ENCODE data around the gene FGR.
"Not testable (repeated sequence)": the region's sequence is repeated elsewhere in the genome, so short reads cannot be mapped to it uniquely, and the experiment has no call there.

Gene FGR

GRCh38 chr1:27634985-27635367, at the start of gene FGR:
TSS of gene FGR (minus strand) at chr1:27635185. CDS start at chr1:27623916, 11,269 bp downstream.
- DNase-seq = no peak

GRCh38 chr1:27684176-27684575, 49.2 kb upstream of the FGR start:
- no peak for DNase-seq

GRCh38 chr1:27682351-27682944, 47.5 kb upstream of the FGR start:
- DNase-seq = no peak

DNA sequence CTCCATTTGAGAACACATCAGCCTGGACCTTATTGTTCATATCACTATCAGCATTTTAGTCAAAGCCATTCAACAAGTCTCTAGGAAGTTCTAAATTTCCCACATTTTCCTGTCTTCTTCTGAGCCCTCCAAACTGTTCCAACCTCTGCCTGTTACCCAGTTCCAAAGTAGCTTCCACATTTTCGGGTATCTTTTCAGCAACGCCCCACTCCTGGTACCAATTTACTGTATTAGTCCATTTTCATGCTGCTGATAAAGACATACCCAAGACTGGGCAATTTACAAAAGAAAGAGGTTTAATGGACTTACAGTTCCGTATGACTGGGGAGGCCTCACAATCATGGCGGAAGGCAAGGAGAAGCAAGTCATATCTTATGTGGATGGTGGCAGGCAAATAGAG, 46.6 kb upstream of the FGR start:
- not testable (repeated sequence) for DNase-seq

DNA sequence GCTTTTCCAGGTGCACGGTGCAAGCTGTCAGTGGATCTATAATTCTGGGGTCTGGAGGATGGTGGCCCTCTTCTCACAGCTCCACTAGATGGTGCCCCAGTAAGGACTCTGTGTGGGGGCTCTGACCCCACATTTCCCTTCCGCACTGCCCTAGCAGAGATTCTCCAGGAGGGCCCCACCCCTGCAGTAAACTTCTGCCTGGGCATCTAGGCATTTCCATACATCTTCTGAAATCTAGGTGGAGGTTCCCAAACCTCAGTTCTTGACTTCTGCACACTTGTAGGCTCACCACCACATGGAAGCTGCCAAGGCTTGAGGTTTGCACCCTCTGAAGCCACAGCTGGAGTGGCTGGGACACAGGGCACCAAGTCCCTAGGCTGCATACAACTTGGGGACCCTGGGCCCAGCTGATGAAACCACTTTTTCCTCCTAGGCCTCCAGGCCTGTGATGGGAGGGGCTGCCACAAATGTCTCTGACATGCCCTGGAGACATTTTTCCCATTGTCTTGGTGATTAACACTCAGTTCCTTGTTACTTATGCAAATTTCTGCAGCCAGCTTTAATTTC, 45.3 kb upstream of the FGR start:
- not testable (repeated sequence) for DNase-seq

- DNase-seq = no peak
These were observed 43.8 kb upstream of the FGR start for GRCh38 chr1:27678747-27679146.

DNA sequence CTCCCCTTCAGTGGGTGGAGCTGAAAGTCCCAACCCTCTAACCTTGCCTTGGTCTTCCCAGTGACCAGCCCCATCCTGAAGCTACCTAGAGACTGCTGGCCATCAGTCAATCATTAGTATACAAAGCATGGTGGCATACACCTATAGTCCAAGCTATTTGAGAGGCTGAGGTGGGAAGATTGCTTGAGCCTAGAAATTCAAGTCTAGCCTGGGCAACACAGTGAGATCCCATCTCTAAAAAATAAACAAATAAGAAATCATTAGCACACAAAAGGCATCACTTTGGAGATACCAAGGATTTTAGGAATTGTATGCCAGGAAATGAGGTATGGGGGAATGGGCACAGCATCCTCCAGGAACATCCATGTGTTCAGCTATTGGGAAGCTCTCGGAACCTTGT, 41.4 kb upstream of the FGR start:
- DNase-seq = no peak

DNA sequence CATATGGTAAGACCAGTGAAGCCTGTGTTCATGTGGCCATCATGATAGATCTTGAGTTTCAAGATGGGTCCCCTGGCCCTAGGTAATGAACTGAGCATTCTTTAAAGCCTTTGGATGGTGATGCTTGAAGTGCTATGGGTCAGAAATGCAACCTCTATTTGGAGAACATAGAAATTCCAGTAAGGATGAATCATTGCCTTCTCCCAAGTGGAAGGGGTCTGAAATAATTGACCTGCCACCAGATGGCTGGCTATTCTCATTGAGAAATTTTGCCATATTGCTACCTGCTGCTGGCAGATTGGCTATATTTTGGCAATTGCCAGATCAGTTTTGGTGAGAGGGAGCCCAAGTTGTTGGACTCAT, 37.7 kb upstream of the FGR start:
- DNase-seq = no peak

- DNase-seq = peak; percentile 70 to 74
These were observed 37.2 kb upstream of the FGR start, which contains the start of gene IFI6 for GRCh38 chr1:27671964-27672749. TSS of gene IFI6 (minus strand) at chr1:27672192. CDS start at chr1:27669314, 2,878 bp downstream.

- no peak for DNase-seq
These were observed 34.9 kb upstream of the FGR start for GRCh38 chr1:27669876-27670275.

DNA sequence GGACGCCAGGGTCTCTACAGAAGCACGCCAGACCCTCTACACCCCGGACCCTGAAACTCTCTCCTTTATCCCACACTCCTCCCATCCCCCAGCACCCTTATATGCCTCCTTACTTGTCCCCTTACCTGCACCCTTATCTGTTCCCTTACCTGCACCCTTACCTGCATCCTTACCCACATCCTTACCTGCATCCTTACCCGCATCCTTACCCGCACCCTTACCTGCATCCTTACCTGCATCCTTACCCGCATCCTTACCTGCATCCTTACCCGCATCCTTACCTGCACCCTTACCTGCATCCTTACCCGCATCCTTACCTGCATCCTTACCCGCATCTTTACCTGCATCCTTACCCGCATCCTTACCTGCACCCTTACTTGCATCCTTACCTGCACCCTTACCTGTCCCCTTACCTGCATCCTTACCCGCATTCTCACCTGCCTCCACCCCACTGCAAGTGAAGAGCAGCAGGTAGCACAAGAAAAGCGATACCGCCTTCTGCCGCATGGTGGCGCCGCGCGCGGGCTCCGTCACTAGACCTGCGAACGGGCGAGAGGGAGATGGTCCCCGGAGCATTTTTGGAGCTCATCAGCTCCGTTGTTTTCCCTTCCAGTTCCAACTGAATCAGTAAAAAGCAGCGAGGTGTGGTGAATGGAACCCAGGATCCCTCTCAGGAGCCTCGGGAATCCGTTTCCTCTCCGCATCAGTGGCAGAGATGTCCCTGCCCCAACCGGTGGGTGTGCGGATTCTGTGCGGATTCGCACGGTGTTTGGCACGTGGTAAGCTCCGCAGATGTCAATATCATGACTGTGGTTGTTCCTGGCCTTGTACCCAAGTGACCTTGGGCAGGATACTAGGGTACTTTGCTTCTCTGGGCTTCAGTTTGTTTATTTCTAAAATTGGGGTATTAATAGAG, 34.1 kb upstream of the FGR start:
- DNase-seq = peak; percentile 79 to 92

DNA sequence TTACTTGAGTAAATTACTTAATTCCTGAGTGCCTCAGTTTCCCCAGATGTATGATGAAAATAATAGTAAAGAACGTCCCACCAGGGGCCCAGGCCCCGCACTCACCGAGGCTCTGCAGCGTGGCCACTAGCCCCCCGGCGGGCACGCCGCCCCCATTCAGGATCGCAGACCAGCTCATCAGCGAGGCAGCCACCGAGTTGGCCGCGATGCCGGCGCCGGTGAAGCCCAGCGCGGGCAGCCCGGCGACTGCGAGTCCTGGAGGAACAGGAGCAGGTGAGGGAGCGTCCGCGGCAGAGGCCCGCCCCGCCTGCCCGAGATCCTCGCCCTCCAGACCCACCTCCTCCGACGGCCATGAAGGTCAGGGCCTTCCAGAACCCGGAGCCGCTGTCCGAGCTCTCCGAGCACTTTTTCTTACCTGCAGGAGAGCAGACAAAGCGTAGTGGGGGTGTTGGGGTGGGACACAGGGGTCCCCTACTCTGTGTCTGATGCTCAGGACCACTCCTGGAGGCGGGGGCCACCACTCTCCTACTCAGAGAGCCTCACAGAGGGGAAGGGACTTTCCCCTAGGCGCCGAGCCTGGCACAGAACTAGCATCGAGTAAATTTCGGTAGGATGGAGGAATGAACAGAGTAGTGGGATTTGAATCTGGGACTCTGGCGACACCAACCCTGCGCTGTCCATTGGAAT, 33.3 kb upstream of the FGR start:
- DNase-seq = no peak

DNA sequence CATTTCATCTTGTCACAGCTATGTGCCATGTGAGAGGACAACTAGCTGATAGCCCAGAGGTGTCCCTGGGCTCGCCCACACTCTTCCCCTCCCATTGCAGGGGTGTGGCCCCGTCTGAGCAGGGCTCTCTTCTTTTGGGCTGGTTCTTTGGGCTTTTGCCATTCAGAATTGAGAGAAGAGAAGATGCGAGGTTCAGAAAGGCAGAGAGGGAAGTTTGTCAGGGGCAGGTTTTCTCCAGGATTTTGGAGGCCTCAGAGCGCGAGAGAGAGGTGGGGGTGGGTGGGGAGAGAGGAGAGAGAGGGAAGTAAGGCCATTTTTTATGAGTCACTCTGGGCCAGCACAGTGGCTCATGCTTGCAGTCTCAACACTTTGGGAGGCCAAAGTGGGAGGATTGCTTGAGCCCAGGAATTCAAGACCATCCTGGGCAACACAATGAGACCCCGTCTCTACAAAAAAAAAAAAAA, 31.8 kb upstream of the FGR start:
- DNase-seq = no peak

DNA sequence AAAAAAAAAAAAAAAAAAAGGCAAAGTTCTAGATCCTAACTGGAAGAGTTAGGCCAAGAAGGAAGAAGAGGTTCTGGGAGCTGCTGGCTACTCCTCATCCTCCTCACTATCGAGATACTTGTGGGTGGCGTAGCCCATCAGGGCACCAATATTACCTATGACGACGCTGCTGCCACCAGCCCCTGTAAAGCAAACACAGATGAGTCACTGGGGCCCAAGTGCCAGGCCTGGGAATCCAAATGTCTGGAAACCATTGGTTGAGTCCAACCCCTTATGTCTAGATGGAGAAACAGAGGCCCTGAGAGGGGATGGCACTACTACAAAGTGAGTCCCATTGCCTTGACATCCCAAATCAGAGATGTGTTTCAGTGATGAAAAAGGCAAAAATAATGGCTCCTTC, 31.3 kb upstream of the FGR start:
- no peak for DNase-seq

DNA sequence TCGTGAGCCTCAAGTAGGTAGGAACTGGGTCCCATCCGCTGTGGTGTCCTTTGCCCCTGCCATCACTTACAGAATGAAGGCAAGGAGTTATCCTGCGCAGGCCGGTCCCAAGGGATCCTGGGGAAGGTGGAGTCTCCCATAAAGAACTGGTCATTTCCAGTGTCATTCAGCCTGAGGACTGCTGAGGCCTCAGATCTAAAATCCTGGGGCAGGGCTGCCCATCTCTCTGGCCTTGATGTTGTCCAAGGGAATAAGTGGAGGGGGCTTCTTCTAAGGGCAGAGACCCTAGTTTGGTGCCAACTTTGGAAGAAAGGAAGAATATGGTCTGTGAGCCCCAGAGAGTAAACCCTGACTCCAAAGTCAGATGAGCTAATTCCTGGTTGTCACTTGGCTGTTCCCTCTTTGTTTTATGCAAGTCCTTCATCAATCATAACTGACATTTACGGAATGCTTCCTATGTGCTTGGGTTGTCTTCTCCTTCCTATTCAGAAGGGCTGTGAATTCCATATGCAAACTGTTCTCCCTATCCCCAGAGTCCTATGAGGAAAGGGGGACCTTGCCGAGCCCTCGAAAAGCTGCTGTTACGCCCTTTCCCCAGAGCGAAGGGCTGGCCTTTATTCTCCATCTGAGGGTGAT, 30.1 kb upstream of the FGR start:
- no peak for DNase-seq

DNA sequence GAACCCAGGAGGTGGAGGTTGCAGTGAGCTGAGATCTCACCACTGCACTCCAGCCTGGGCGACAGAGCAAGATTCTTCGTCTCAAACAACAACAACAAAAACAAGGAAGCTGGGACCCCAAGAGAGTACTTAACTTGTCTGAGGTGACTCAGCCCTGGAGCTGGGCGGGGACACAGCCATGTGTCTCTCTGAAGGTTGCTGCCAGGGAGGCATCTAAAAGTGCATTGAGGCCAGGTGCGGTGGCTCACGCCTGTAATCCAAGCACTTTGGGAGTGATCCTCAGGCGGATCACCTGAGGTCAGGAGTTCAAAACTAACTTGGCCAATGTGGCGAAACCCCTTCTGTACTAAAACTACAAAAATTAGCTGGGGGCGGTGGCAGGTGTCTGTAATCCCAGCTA, 29.3 kb upstream of the FGR start:
- no peak for DNase-seq

DNA sequence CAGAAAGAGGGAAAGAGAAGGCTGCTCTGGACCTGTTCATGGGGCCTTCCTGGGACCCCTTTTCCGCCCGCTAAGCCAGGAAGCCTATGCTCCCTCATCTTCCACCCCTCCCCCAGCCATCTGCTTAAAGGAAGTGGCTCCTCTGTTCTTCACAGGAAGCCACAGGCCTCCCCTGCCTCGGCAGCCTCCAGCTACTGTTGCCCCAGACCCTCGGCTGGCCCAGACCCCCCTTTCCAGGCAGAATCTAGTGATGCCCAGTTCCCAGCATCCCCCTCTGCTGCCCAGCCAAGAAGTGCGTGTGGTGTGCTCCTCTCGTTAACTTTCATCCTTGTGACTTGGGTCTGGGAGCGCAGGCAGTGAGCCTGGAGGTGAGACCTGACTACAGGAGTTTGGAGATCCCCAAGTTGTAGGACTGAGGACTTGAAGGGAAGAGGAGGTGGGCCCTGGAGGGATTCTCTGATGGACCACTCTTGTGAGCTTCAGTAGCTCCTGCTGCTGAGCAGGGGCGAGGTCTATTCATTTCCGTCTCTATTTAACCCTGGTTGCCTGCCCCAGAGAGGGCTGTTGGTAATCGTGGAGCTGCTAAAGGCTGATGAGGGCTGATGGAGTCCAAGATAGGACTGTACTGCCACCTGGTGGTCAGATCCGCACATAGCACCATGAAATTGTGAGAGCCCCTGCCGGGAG, 27.9 kb upstream of the FGR start:
- DNase-seq = peak; percentile 81 to 94

- DNase-seq = no peak
These were observed 27.3 kb upstream of the FGR start for GRCh38 chr1:27662261-27662660.

DNA sequence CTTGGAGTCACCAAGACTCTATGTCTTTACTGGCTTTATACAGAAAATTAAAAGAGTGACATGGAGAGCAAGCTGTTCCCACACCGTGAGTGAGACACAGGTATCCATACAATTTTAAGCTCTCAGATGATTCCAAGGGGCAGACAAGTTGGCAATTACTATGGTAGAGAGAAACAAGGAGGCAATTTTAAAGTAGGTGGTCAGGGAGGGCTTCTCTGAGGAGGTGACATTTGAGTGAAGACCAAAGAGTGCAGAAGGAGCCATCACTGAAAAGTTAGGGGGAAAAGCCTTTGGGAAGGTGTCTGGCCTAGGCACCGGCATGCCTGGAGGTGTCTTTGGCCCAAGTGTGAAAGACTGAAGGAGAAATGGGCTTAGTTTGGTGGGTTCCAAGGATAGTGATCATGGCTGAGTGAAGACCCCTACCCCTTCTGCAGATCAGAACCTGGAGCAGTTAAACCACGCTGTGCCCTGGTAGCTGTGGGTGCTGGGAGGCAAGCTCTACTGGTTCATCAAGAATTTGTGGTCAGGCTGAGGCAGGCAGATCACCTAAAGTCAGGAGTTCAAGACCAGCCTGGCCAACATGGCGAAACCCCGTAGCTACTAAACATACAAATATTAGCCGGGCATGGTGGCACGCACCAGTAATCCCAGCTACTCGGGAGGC, 26.6 kb upstream of the FGR start:
- DNase-seq = no peak

DNA sequence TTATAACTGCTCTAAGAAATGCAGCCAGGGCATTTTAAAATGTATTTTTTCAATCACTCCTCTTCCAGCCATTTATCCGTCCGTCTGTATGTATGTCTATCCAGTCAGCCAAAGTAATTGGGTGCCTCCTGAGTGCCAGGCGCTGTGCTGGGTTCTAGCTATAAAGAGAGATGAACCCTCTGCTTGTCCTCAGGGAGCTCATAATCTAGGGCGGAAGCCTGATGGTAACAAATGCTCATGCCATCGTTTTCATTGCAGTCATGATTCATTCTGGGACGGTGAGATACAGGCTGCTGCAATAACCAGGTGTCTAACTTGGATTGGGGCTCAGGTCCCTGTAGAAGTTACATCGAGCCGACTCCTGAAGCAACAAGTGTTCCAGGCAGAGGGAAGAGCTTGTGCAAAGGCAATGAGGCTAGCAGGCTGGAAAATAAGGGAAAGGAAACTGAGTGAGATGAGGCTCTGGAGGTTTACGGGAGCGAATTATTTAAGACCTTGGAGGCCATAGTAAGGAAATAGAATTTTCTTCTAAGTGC, 25.4 kb upstream of the FGR start:
- DNase-seq = no peak

All from activated CD4-positive, alpha-beta T cell treated with anti-CD3 and anti-CD28 coated beads for 4 hours (primary cell).